Spleen (tissue), 7 donors: ENCODE results near the gene RPS14.

Experiments used
- POLR2A ChIP-seq, 3 donors: fragments of 450-650 bp; IDR thresholded peaks; one replicate each; pipeline ENCODE4 v1.5.1; 2017; ENCODE audit warnings: antibody characterized with exemption in 3 of 3, mild to moderate bottlenecking in 1 of 3
- TF ChIP-seq, protein P1 (sequence below), 11 experiments: fragments of 200-600 bp in 7 of 11; fragments of 450-650 bp in 4 of 11; sonication (generic) in 4 of 11; IDR thresholded peaks in 8 of 11; conservative IDR thresholded peaks in 3 of 11; 1 replicate in 7 of 11; 2 replicates in 4 of 11; pipeline versions ENCODE4 v1.4.0 to v1.8.0; 2016 to 2021; ENCODE audit warnings: antibody characterized with exemption in 11 of 11, inconsistent platforms in 4 of 11, mild to moderate bottlenecking in 1 of 11
- donor health status: DM: no; HTN: no; CAD: no; lungs with moderate emphysema.
- donor health status: DM: no; HTN: no; CAD: no.
- donor health status: DM: no; HTN: no; CAD: no.

DNA sequence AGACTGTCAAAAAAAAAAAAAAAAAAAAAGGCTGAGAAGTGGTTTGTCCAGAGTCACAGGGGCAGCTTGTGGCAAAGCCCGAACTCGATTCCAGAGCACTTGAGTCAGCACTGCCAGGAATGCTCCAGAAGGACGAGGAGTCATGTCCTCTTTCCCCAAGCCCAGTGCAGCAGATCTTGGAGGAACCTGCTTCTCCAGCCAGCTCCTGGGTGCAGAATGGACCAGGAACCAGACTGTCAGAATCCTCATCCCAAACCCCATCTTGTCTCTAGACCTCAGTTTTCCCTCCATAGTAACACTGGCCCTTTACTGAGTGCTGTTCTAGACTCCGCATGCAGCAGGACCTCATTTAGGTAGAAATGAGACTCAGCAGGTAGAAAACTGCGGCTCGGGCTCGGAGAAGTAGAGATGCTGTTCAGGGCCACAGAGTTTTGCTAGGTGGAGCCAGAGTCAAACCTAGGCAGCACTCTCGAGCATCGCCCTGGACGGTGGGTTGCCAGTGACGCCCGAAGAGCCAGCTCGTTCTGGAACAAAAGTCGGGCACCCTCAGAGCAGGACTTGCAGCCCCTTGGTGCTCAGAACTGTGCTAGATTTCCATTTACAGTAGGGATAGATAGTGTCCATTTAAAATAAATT, 52.3 kb downstream of the RPS14 start:
- TF ChIP-seq, protein P1, sequence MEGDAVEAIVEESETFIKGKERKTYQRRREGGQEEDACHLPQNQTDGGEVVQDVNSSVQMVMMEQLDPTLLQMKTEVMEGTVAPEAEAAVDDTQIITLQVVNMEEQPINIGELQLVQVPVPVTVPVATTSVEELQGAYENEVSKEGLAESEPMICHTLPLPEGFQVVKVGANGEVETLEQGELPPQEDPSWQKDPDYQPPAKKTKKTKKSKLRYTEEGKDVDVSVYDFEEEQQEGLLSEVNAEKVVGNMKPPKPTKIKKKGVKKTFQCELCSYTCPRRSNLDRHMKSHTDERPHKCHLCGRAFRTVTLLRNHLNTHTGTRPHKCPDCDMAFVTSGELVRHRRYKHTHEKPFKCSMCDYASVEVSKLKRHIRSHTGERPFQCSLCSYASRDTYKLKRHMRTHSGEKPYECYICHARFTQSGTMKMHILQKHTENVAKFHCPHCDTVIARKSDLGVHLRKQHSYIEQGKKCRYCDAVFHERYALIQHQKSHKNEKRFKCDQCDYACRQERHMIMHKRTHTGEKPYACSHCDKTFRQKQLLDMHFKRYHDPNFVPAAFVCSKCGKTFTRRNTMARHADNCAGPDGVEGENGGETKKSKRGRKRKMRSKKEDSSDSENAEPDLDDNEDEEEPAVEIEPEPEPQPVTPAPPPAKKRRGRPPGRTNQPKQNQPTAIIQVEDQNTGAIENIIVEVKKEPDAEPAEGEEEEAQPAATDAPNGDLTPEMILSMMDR (IDR thresholded peaks at IDR 0.05 in 8 of 11, conservative IDR thresholded peaks at IDR 0.05 in 3 of 11), result no peak
- TF ChIP-seq POLR2A (IDR thresholded peaks at IDR 0.05), result no peak
